HG03521 (cell line): ENCODE results near the gene ENTREP1.

ENCODE experiments used
- ATAC-seq: cut with Tn5 transposase; IDR thresholded peaks from one replicate; pipeline ENCODE4 v1.9.1; 2021; ENCODE audit warnings: mild to moderate bottlenecking, moderate library complexity; ENCODE audit not compliant: unreplicated experiment

The ENTREP1 gene

GRCh38 chr9:69363191-69363590 lies 38.2 kb downstream of the ENTREP1 start:
- ATAC-seq = no peak

DNA sequence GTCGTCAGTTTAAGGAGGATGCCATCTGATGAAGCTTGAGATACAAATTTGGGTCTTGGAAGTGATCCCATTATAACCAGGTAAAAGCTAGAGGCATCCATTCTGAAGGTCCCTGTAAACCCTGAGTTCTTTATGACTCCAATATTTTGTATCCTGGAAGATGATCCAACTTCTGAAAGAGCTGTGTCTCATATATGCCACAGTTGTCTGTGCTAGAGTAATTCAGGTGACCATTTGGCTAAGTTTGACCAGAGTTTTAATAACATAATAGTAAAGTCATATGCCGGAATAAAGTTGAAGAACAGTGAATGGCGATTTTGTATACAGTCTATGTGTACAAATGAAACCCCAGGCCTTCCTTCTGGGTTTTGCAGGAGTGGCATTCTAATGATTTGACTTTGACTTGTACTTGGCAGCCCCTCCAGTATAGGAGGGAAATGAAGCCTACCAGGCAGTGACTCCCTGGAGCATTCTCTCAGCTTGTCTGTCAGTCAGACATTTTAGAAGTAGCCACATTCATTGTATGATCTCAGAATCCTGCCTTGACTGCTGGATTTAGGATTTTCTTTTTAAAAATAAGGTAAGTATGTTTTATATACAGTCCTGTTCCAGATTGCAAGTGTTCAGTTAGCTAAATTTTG lies 39.6 kb downstream of the ENTREP1 start:
- no peak for ATAC-seq

GRCh38 chr9:69370430-69370829 lies 45.4 kb downstream of the ENTREP1 start:
- no peak for ATAC-seq

- ATAC-seq = no peak
These were observed 46.0 kb downstream of the ENTREP1 start for GRCh38 chr9:69371001-69371400.

GRCh38 chr9:69376651-69377050 lies 51.6 kb downstream of the ENTREP1 start:
- ATAC-seq = no peak

GRCh38 chr9:69377291-69377690 lies 52.3 kb downstream of the ENTREP1 start:
- no peak for ATAC-seq

DNA sequence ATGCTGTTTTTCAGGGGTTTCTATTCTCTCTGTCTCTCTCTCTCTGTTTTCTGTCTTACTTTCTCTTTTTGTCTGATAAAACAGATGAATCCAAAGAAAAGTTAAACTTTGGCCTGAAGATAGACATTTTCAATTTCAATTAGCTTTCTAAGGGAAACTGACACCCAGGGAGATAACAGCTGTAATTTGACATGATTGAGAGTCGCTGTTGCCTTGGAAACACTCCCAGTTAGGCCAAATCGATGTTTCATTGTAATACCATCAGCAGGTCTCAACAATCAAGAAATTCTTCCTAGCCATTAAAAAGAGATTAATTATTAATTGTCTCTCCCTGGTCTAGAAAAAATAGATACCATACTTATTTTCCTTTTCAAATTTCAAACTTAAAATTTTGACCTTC lies 53.0 kb downstream of the ENTREP1 start:
- no peak for ATAC-seq

DNA sequence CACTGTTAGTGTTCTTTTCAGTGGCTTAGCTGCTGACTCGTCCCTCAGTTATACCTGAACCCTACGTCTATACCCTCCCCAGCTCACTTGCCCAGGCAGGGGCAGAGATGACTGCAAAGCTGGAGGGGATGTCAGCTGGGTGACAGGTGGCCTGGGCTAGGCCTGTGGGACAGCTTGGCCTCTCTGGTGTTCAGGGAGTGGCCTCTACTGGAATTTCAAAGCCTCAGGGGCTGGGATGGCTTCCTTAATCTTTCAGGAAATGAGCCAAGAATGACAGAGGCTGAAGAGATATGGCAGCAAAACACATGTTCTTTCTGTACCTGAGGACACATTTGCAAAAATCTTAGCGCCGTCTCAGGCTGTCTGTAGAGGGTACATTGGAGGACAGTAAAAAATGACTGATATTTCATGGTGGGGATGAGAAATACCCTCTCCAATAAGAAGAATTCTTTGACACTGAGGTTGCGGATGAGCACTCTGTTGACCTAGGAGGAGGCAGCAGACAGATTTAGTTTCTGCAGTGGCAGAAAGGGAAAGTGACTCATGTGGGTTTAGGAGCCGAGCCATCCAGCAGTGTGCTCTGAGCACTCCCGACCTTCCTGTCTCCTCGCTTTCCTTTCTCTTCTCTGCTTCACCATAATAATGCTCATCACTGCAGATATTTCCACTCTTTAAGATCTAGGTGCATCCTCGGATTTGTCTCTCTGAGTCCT lies 54.4 kb downstream of the ENTREP1 start:
- ATAC-seq = no peak

GRCh38 chr9:69380301-69380700 lies 55.3 kb downstream of the ENTREP1 start:
- ATAC-seq = no peak

GRCh38 chr9:69380811-69381210 lies 55.8 kb downstream of the ENTREP1 start:
- no peak for ATAC-seq

DNA sequence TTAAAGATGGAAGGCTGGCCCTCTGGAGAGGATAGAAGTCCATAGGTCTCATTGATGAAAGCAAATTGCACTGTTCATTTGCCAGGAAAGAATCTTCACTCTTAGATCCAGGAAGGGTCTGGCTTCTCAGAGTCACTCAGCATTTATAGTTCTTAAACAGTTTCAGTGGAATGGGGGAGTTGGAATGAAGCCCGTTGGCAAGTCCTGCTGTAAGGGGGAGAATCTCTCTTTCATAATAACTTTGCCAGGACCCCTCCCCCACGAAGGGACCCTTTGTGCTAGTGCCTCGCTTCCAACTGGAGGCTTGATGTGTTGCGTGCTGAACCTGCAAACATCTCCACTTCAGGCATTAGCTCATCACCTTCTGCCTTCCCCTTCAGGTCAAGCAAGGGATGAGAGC lies 57.1 kb downstream of the ENTREP1 start:
- no peak for ATAC-seq

DNA sequence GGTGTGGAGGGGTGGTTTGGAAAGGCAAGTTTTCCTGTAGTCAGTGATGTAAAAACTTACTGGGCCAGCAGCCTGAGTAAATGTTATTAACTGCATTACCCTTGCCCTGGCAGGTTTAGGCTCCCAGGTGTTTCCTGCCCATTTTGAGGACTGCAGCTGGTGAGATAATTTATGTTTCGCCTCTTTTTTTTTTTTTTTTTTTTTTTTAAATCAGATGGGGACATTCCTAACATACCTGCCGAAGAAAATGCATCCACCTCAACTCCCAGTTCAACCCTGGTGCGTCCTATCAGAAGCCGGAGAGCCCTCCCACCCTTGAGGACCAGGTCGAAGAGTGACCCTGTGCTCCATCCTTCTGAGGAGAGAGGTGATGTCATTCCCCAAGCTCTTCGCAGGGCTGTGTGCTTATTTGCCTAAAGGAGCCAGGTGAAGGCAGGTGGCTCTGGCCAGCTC lies 60.6 kb downstream of the ENTREP1 start:
- ATAC-seq = no peak

DNA sequence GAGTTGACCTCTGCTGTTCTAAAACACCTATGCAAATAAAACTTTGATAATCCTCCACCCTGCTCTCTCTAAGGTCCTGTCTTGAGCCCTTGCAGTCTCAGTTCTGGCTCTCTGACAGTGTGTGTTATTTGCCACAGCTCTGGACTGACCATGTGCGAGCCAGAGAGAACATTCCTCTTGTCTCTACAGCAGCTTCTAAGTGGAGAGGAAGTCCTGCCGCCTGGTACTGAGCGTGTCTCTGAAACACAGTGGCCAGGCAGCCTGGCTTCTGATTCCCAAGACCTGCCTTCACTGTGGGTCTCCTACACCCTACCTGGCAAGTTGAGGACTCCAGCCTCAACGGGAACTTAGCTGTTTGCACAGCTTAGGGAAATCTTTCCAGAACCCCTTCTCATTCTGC lies 61.6 kb downstream of the ENTREP1 start:
- ATAC-seq = no peak

DNA sequence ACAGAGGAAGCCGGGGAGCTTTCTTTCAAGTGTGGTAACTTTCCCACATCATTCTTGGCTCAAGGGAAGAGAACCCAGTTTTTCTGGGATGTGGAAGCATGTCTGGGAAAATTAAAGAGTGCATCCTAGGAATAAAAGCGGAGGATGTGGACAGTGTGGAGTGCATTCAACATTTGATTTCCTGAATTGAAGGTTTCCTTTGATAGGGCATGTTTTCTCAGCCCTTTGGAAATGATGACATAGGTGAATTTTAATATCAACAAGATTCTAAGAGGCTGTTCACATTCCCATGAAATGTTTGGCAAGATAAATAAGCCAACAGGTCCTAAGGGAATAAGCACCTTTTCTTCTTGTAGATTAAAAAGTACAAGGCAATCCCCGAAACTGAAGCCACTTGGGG lies 63.6 kb downstream of the ENTREP1 start:
- no peak for ATAC-seq

DNA sequence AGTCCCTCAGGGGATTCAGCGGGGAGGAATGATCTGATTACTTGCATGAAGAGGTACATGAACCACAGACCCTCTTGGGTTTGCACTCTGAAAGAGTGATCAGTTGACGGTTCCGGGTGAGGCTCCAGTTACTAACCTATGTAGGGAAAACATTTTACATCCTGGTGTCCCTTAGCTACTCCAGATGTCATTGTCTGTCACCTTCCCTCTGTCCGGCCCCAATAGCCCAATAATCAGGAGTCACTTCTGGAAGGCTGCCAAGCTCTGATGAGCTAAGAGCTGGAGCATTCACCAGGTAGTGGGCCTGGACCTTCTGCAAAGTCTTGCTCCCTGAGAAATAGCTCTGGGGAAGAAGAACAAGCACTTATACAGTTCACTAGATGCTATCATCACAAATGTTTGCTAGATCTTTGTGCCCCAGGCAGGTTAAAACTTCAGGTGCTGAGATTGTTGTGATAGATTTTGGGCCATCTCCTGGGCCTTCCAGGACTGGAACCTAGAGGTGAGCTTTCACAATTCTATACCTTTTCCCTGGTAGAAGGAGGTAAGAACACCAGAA lies 64.5 kb downstream of the ENTREP1 start:
- ATAC-seq = no peak

GRCh38 chr9:69391487-69391886 lies 66.5 kb downstream of the ENTREP1 start:
- ATAC-seq = no peak

DNA sequence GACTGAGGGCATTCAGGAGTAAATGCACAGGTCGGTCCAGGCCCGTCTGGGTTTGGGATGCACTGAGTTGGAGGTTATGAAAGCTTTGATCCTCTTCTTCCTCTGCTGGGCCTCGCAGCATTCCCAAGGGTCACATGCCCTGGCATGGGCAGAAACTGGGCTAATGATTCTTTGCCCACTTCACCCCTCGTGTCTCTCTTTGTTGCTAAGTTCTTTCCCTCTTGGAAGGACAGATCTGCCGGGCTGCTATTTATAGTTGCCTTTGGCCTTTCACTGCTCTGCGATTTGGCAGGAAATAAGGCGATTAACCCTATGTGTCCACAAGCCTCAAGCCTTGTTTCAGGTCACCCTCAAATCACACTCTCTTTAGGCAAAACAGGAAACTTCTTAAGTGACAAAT lies 66.9 kb downstream of the ENTREP1 start:
- no peak for ATAC-seq

DNA sequence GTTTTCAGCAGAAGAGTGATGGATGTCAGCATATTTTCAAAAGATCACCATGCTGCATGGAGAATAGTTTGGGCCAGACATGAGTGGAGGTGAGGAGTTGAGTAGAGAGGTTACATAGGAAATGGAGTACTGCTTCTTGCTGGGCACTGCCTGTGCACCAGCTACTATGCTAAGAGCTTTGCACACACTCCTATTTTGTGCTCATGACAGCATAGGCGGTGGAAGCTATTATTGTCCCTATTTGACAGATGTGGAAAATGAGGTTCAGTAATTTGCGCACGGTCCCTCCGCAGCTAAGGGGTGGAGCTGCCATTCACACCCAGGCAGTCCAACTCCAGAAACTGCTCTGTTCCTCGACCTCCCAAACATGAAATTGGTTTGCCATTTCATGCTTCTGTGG lies 67.8 kb downstream of the ENTREP1 start:
- no peak for ATAC-seq

DNA sequence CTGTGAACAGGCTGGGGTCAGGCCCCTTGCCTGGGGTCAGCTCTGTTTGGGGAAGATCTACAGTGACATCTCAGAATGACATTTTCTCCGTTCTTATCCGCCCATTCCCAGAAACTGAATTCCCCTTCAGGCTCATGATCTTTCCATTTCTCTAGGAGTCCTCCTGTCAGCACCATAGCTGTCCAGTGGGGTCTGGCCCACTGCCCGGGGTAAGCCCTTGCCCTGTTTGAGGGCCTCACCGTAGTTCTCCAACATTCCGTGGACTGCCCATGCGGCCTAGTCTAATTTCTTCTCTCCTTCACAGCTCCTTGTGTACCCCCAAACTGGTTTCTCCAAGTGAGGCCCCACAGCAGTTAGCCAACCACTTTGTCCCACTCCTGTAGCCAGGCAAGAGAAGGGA lies 68.4 kb downstream of the ENTREP1 start:
- no peak for ATAC-seq

DNA sequence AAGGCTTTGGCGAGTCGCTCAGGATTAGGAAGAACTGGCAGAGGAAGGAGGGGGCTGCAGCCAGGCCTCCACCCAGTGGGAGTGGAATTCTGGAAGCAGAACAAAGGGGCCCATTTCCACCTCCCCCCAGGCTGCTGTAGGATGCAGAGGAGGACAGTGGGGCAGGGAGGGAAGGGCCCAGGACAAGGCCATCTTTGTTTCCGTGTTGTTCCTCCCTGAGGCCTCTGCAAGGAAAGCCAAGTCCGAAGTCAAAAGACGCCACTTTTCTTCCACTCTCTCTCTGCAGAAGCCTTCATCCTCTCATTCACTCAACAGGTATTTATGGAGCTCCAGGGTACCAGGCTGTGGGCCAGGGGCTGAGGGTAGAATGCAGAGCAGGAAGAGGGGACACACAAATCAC lies 70.7 kb downstream of the ENTREP1 start:
- no peak for ATAC-seq

DNA sequence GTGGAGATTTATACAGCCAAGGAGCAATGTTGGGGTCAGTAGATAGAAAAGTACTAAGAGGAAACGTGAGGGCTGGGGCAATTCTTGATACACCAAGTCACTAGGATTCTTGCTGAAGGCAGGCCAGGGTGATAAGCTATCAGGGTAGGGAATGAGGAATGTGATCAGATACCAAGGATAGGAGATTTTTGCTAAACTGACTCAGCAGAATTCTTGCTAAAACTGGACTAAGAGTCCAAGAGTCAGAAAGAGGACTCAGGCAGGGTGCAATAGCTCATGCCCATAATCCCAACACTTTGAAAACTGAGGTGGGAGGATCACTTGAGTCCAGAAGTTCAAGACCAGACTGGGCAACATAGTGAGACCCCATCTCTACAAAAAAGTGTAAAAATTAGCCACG lies 71.7 kb downstream of the ENTREP1 start:
- no peak for ATAC-seq
